ENCODE results near the gene MYBPC1.

DNA sequence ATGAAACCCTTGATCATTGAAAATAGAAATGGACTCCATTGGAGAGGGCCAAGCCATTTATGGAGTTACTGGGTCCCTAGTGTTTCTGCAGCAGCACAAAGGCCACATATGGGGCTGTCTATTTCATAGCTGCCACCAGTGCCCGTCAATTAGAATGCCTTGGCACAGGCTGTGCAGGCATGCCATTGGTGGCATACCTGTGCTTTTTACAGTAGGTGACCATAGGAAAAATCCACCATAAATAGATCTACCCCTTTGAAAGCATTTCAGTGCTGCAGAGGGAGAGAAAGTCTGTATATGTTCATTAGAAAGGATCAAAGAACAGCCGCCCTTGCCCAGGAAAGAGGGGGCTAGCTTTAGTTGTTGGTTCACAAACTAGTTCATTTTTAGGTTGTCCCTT, 13.1 kb downstream of the MYBPC1 start:
- TF ChIP-seq, protein P1, sequence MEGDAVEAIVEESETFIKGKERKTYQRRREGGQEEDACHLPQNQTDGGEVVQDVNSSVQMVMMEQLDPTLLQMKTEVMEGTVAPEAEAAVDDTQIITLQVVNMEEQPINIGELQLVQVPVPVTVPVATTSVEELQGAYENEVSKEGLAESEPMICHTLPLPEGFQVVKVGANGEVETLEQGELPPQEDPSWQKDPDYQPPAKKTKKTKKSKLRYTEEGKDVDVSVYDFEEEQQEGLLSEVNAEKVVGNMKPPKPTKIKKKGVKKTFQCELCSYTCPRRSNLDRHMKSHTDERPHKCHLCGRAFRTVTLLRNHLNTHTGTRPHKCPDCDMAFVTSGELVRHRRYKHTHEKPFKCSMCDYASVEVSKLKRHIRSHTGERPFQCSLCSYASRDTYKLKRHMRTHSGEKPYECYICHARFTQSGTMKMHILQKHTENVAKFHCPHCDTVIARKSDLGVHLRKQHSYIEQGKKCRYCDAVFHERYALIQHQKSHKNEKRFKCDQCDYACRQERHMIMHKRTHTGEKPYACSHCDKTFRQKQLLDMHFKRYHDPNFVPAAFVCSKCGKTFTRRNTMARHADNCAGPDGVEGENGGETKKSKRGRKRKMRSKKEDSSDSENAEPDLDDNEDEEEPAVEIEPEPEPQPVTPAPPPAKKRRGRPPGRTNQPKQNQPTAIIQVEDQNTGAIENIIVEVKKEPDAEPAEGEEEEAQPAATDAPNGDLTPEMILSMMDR (IDR thresholded peaks at IDR 0.05; ENCODE audit: insufficient read depth, low read length, poor library complexity, severe bottlenecking) = no peak
- TF ChIP-seq EZH2phosphoT487 (conservative IDR thresholded peaks at IDR 0.05; ENCODE audit: low read length) = no peak

Measured in SU-DHL-6 (cell line).